Measurements from ENCODE around the gene PRRC2B. TPM values are rescaled to one million over a fixed set of nuclear protein-coding genes. Genes with fewer than 3 reads are reported as not detected.
A peak's percentile ranks its signal among the peaks of the same experiment; 100 is the strongest.
"Not testable (repeated sequence)": the region's sequence is repeated elsewhere in the genome, so short reads cannot be mapped to it uniquely, and the experiment has no call there.

PRRC2B gene
- total RNA-seq, 1 donor from 2014 or later = 112 TPM

DNA sequence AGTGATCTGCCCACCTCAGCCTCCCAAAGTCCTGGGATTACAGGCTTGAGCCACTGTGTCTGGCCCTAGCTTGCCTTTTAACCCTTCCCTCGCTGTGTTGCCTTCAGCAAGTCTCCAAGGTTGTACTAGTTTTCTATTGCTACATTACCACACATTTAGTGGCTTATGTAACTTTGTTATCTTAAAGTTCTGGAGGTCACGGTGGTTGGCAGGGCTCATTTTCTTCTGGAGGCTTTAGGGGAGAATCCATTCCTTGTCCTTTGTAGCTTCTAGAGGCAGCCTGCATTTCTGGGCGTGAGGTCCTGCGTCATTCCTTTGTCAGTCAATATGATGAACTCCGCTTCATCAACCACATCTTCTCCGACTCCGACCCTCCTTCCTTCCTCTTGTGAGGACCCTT is 2.9 kb upstream of the PRRC2B start:
- DNase-seq (ENCODE audit: low read depth) = no peak
- TF ChIP-seq, protein P1, sequence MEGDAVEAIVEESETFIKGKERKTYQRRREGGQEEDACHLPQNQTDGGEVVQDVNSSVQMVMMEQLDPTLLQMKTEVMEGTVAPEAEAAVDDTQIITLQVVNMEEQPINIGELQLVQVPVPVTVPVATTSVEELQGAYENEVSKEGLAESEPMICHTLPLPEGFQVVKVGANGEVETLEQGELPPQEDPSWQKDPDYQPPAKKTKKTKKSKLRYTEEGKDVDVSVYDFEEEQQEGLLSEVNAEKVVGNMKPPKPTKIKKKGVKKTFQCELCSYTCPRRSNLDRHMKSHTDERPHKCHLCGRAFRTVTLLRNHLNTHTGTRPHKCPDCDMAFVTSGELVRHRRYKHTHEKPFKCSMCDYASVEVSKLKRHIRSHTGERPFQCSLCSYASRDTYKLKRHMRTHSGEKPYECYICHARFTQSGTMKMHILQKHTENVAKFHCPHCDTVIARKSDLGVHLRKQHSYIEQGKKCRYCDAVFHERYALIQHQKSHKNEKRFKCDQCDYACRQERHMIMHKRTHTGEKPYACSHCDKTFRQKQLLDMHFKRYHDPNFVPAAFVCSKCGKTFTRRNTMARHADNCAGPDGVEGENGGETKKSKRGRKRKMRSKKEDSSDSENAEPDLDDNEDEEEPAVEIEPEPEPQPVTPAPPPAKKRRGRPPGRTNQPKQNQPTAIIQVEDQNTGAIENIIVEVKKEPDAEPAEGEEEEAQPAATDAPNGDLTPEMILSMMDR (conservative IDR thresholded peaks at IDR 0.05; ENCODE audit: low read depth, low read length) = no peak

DNA sequence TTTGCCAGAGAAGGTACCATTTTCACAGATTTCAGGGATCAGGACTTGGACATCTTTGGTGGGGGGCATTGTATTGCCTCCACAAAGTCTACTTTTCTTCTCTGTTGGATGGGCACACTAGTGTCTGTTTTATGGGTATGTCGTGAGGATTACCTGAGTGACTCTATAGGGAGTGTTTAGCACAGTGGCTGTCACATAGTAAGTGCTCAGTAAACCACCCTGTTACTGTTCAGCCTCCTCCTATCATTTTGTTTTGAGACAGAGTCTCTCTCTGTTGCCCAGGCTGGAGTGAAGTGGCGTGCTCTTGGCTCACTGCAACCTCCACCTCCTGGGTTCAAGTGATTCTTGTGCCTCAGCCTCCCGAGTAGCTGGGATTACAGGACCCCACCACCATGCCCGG is 2.4 kb upstream of the PRRC2B start:
- no peak overlapping the region for H3K4me3 ChIP-seq (ENCODE audit: low read depth, low read length)
- TF ChIP-seq, protein P1 (conservative IDR thresholded peaks at IDR 0.05; ENCODE audit: low read depth, low read length) = no peak
- DNase-seq (ENCODE audit: low read depth) = no peak

More for the DNA sequence above, 2.9 kb upstream of the PRRC2B start:
- H3K4me3 ChIP-seq (ENCODE audit: low read depth, low read length) = no peak overlapping the region

DNA sequence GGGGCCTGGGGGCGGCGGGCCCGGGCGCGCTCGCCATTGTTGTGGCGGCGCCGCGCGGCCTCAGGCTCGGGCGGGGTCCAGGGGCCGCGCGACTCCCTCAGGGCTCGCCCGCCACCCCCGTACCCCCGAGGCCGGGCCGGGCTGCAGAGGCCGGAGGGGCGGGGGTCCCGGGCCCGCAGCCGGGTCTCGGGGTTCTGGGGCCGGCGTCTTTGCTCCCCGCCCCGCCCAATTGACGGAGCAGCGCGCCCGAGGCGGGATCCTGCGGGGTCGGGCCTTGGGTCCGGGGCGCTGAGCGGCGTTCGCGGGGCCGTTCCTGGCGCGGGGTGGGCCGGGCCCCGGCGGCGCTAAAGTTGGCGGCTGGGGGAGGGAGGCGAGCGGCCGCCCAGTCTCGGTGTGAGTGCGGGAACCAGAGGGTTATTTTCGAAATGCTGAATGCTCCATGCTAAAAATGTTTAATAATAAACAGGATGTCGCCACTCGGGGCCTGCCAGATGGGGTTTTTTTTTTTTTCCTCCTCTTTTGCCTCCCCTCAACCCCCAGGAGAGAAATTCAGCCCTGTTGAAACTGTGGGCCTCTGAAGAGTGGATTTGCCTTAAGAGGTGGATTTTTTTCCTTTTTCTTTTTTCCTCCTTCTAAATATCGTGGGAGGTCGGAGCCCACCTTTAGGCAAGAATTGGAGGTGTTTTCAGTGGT is 724 bp downstream of the PRRC2B start:
- H3K4me3 ChIP-seq (ENCODE audit: low read depth, low read length) = peak overlapping the region; percentile 81
- no peak for DNase-seq (ENCODE audit: low read depth)
- TF ChIP-seq, protein P1 (conservative IDR thresholded peaks at IDR 0.05; ENCODE audit: low read depth, low read length) = no peak

DNA sequence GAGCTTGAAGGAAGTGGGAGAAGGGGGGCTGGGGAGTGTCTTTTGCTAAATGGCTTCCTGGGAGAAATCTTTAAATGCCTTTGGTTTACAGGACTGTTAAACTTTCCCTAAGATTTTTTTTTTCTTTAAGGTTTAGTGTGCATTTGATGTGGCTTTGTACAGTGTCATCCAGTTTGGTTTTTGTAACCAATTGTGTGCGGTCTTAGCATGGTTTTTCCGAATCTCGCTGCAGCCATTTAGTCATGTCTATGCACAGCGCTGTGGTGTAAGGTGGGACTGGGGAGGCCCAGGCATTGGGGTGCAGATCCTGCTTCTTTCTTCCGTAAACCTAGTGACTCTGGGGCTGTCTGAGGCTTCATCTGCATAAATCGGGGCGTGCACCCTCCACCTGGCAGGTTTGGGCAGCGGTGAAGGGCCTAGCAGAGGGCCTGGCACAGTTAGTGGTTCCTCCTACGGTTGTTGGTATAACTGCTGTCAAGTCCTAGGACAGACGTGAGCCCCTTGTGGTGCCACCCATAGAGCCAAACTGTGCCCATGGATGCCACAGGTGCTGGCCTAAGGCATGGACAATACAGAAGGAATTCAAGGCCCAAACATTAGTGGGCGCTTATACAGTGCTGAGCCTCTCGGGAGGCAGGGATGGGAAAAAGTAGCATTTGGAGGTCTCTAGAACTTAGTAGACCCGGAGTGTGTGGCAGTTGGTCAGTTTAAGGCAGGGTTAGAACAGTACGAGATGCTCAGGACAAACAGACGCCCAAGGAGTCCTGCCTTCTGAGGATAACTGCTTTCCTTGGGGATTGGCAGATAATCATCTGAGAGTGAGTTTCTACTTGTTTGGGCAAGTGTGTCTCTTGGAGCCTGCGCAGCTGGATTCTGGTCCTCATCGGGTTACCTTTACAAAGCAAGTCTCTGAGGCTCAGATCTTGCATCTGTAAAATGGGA is 1.5 kb downstream of the PRRC2B start:
- no peak for DNase-seq (ENCODE audit: low read depth)
- TF ChIP-seq, protein P1 (conservative IDR thresholded peaks at IDR 0.05; ENCODE audit: low read depth, low read length) = no peak
- H3K4me3 ChIP-seq (ENCODE audit: low read depth, low read length) = peak overlapping the region; percentile 81

DNA sequence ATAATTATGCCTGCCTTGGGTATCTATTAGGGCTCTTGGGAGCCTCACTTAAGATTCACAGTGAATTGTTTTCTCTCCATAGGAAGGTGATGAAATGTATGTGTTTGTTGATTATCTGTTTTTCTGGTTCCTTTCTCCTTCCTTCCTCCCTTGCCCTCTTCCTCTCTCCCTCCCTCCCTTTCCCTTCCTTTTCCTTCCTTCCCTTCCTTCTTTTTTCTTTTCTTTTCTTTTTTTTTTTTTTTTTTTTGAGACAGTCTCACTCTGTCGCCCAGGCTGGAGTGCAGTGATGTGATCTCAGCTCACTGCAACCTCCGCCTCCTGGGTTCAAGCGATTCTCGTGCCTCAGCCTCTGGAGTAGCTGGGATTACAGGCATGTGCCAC is 2.2 kb downstream of the PRRC2B start:
- peak overlapping the region; percentile 81 for H3K4me3 ChIP-seq (ENCODE audit: low read depth, low read length)
- not testable (repeated sequence) for DNase-seq (ENCODE audit: low read depth)

DNA sequence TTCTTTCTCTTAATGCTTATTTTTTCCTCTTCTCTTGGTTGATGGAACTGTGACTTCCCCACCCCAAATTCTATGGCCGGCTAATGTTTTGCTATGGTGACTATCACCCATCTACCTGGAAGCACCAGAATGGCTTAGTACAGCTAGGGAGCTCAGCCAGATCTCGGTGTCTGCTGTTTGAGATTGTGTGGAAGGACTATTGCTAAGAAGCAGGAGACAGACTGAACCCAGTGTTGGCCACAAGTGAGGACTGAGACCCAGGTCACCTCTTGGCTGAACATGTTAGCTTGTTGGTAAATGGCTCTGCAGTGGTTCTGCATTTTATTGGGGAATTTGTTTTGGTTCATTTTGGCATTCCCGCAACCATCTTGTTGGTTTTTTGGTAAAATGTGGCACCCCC is 2.7 kb downstream of the PRRC2B start:
- H3K4me3 ChIP-seq (ENCODE audit: low read depth, low read length) = peak overlapping the region; percentile 32
- TF ChIP-seq, protein P1 (conservative IDR thresholded peaks at IDR 0.05; ENCODE audit: low read depth, low read length) = no peak

DNA sequence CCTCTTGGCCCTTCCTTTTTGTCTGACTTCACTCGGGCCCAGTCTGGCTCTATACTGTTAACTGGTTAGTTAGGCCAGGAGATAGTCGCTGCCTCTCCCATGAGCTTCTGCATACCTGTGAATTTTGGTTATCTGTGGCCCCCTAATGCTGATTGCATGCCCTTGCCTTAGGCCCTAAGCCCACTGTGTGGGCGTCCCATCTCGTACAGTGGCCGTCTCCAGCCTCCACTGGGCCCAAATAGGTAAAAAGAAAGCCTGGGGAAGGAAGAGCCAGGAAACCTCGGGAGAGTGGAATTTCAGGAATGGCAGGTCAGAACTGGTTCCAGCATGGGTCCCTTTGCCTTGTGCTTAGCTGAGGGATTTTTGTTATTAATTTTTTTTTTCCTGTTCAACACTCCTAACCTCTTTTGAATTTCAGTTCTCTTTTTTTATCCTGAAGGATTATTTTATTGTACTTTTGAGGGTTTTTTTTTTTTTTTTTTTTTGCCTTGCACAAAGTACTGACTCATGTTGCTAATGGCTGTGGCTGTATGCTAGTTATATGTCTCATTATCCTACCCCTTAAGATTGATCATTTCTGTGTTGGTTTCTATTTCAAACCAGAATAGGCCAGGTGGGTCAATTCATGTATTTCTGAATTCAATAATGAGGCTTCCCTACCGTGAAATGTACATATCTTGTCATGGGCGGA is 3.4 kb downstream of the PRRC2B start:
- H3K4me3 ChIP-seq (ENCODE audit: low read depth, low read length) = peak overlapping the region; percentile 32
- no peak for DNase-seq (ENCODE audit: low read depth)
- TF ChIP-seq, protein P1 (conservative IDR thresholded peaks at IDR 0.05; ENCODE audit: low read depth, low read length) = no peak

More for the DNA sequence above, 2.7 kb downstream of the PRRC2B start:
- no peak for DNase-seq (ENCODE audit: low read depth)

All from epithelial cell of proximal tubule (primary cell).